CD14-positive monocyte (primary cell): ENCODE data around the gene ARHGEF11. TPM values are rescaled to one million over a fixed set of nuclear protein-coding genes. Genes with fewer than 3 reads are reported as not detected.

Experiments used
- DNase-seq, 3 donors: peaks; one replicate each; pipeline ENCODE4 v3.0.0-alpha.2; 2011 to 2022
- H2AFZ ChIP-seq: 2 replicates; pipeline ENCODE4 v1.6.0; 2012; ENCODE audit warnings: mild to moderate bottlenecking, low read depth, low read length, inconsistent platforms; ENCODE audit not compliant: insufficient read depth, poor library complexity, severe bottlenecking
- H3K27ac ChIP-seq, 2 donors: 1 replicate in 1 of 2; 2 replicates in 1 of 2; pipeline ENCODE4 v1.5.1; 2012 to 2013; ENCODE audit warnings: low read length in 2 of 2, control low read depth in 1 of 2, inconsistent platforms in 1 of 2, low read depth in 1 of 2, mild to moderate bottlenecking in 1 of 2
- H3K27me3 ChIP-seq, 2 donors: one replicate each; pipeline versions ENCODE4 v1.6.0 to v1.6.1; 2011 to 2013; ENCODE audit warnings: low read length in 2 of 2; ENCODE audit not compliant: control insufficient read depth in 2 of 2, insufficient read depth in 2 of 2
- H3K36me3 ChIP-seq, 2 donors: replicated peaks in 1 of 2; 1 replicate in 1 of 2; 2 replicates in 1 of 2; pipeline versions ENCODE4 v1.5.1 to v1.6.1; 2012 to 2013; ENCODE audit warnings: low read length in 2 of 2, control low read depth in 1 of 2, inconsistent platforms in 1 of 2, mild to moderate bottlenecking in 1 of 2; ENCODE audit not compliant: insufficient read depth in 2 of 2, control insufficient read depth in 1 of 2
- H3K4me1 ChIP-seq, 2 donors: 1 replicate in 1 of 2; 2 replicates in 1 of 2; pipeline versions ENCODE4 v1.5.1 to v1.6.1; 2012 to 2013; ENCODE audit warnings: low read length in 2 of 2, control low read depth in 1 of 2, inconsistent platforms in 1 of 2, mild to moderate bottlenecking in 1 of 2, moderate library complexity in 1 of 2; ENCODE audit not compliant: insufficient read depth in 2 of 2, control insufficient read depth in 1 of 2
- H3K4me2 ChIP-seq: replicated peaks from 2 replicates; pipeline ENCODE3; 2012; ENCODE audit warnings: low read length, moderate library complexity, mild to moderate bottlenecking; ENCODE audit not compliant: poor library complexity, severe bottlenecking; ENCODE audit errors: extremely low read depth
- H3K4me3 ChIP-seq, 3 experiments: fragments of 200-600 bp in 1 of 3; sonication (generic) in 1 of 3; replicated peaks in 1 of 3; 1 replicate in 2 of 3; 2 replicates in 1 of 3; pipeline ENCODE4 v1.5.1; 2011 to 2013; ENCODE audit warnings: low read length in 3 of 3, mild to moderate bottlenecking in 3 of 3, control low read depth in 2 of 3, low read depth in 2 of 3, inconsistent platforms in 1 of 3, moderate library complexity in 1 of 3
- H3K79me2 ChIP-seq: 2 replicates; pipeline ENCODE4 v1.6.0; 2012; ENCODE audit warnings: mild to moderate bottlenecking, control low read depth, inconsistent platforms, low read length, moderate library complexity; ENCODE audit not compliant: insufficient read depth
- H3K9ac ChIP-seq: 2 replicates; pipeline ENCODE4 v1.6.0; 2017; ENCODE audit warnings: low read length, mild to moderate bottlenecking; ENCODE audit not compliant: insufficient read depth, poor library complexity, severe bottlenecking
- H3K9me3 ChIP-seq, 2 donors: replicated peaks in 1 of 2; 1 replicate in 1 of 2; 2 replicates in 1 of 2; pipeline versions ENCODE4 v1.5.1 to v1.6.1; 2012 to 2013; ENCODE audit warnings: low read length in 2 of 2, control low read depth in 1 of 2; ENCODE audit not compliant: control insufficient read depth in 1 of 2, insufficient read depth in 1 of 2
- H4K20me1 ChIP-seq: 2 replicates; pipeline ENCODE4 v1.6.0; 2012; ENCODE audit warnings: mild to moderate bottlenecking, low read length, control low read depth, moderate library complexity; ENCODE audit not compliant: insufficient read depth
- H3K27ac Mint-ChIP-seq, 7 donors: one replicate each; pipeline ENCODE4 v1.8.0; 2020; ENCODE audit warnings: mild to moderate bottlenecking in 7 of 7, mixed read lengths in 7 of 7, moderate library complexity in 6 of 7, inconsistent platforms in 2 of 7
- H3K27me3 Mint-ChIP-seq, 3 donors: one replicate each; pipeline ENCODE4 v1.8.0; 2021 to 2022; ENCODE audit warnings: low read depth in 3 of 3, mild to moderate bottlenecking in 3 of 3, mixed read lengths in 3 of 3, moderate library complexity in 3 of 3, inconsistent platforms in 1 of 3
- H3K36me3 Mint-ChIP-seq, 2 donors: one replicate each; pipeline ENCODE4 v1.8.0; 2020; ENCODE audit warnings: mixed read lengths in 2 of 2, inconsistent platforms in 1 of 2, mild to moderate bottlenecking in 1 of 2
- H3K4me1 Mint-ChIP-seq: one replicate; pipeline ENCODE4 v1.8.0; 2020; ENCODE audit warnings: mild to moderate bottlenecking, mixed read lengths
- H3K4me3 Mint-ChIP-seq, 2 donors: one replicate each; pipeline ENCODE4 v1.8.0; 2020; ENCODE audit warnings: mild to moderate bottlenecking in 2 of 2, mixed read lengths in 2 of 2, moderate library complexity in 1 of 2
- H3K9me3 Mint-ChIP-seq, 7 donors: one replicate each; pipeline ENCODE4 v1.8.0; 2020 to 2022; ENCODE audit warnings: mixed read lengths in 7 of 7, mild to moderate bottlenecking in 6 of 7, moderate library complexity in 6 of 7, inconsistent platforms in 2 of 7
- CTCF ChIP-seq: fragments of 200-600 bp; IDR thresholded peaks from one replicate; pipeline ENCODE4 v1.8.0; 2022; ENCODE audit warnings: antibody characterized with exemption, mild to moderate bottlenecking
- WGBS: methylation state at CpG from one replicate; pipeline ENCODE4 v1.1.5; 2013; ENCODE audit warnings: missing lambda C conversion rate; ENCODE audit not compliant: insufficient coverage; 5-methylcytosine and 5-hydroxymethylcytosine counted together
- intact Hi-C, 2 donors: fragments of 100-400 bp; cut with micrococcal nuclease; formaldehyde crosslinking; loops; one replicate each; pipeline versions ENCODE4 v1.15.0 to v1.15.1; 2023
- polyA plus RNA-seq, 3 donors: library from polyadenylated mRNA; depleted of rRNA in 1 of 3; unstranded in 2 of 3; stranded (reverse) in 1 of 3; fragments of 300-500 nt in 2 of 3; fragments of >200 nt in 1 of 3; fragmentation: Illumina TruSeq in 2 of 3; gene quantifications; 1 replicate in 2 of 3; 2 replicates in 1 of 3; pipeline ENCODE4 v1.2.3, GENCODE V29; 2012 to 2021

Gene ARHGEF11
- polyA plus RNA-seq, 3 donors, result 17.0 to 78.5 (median 17.7) TPM

- no peak overlapping the region for H2AFZ ChIP-seq
- Mint-ChIP-seq H3K36me3 (peaks cover 0 to 7% of the 10 kb centered on the region in 2 donors), H3K4me3 (peak overlapping the region in 1 of 2 donors; percentile 42), H3K9me3 (peaks cover 0 to 9% (median 5%) of the 10 kb centered on the region in 7 donors), H3K4me1 (peaks cover 23% of the 10 kb centered on the region), H3K27me3 (peaks cover 36 to 46% (median 42%) of the 10 kb centered on the region in 3 donors), H3K27ac (no peak overlapping the region)
- no peaks in the 10 kb centered on the region for H3K36me3 ChIP-seq
- no peak overlapping the region for H3K27ac ChIP-seq
- peaks cover 17 to 32% of the 10 kb centered on the region in 2 donors for H3K27me3 ChIP-seq
- H3K4me3 ChIP-seq, result no peak overlapping the region
- H3K9ac ChIP-seq, result no peak overlapping the region
- no peaks in the 10 kb centered on the region for H3K79me2 ChIP-seq
- H3K9me3 ChIP-seq, result no peaks in the 10 kb centered on the region
- intact Hi-C loops, result loop anchor here in 1 of 2 donors (10.0 kb wide), 1 partner anchor 82 kb away; the partner anchor contains the start of gene SH2D2A
- 77% methylated on average over 9 of the region's 14 CpGs for WGBS
- peaks cover 22 to 25% of the 10 kb centered on the region in 2 donors for H3K4me1 ChIP-seq
- no peak overlapping the region for H3K4me2 ChIP-seq
- no peak for TF ChIP-seq CTCF
- no peak for DNase-seq
- H4K20me1 ChIP-seq, result no peaks in the 10 kb centered on the region
Observed at GRCh38 chr1:156897078-156897825, 148.3 kb downstream of the ARHGEF11 start.

GRCh38 chr1:156896490-156897033, 149.0 kb downstream of the ARHGEF11 start:
- Mint-ChIP-seq H3K36me3 (peaks cover 0 to 7% of the 10 kb centered on the region in 2 donors), H3K27me3 (peaks cover 37 to 53% (median 47%) of the 10 kb centered on the region in 3 donors), H3K9me3 (peaks cover 0 to 9% (median 5%) of the 10 kb centered on the region in 7 donors), H3K4me3 (peak overlapping the region in 1 of 2 donors; percentile 42), H3K27ac (no peak overlapping the region), H3K4me1 (peaks cover 30% of the 10 kb centered on the region)
- Histone ChIP-seq H2AFZ (no peak overlapping the region), H4K20me1 (no peaks in the 10 kb centered on the region), H3K4me1 (peaks cover 28 to 32% of the 10 kb centered on the region in 2 donors), H3K4me3 (no peak overlapping the region), H3K79me2 (no peaks in the 10 kb centered on the region), H3K4me2 (no peak overlapping the region), H3K27me3 (peaks cover 17 to 35% of the 10 kb centered on the region in 2 donors), H3K9me3 (no peaks in the 10 kb centered on the region), H3K27ac (no peak overlapping the region), H3K9ac (no peak overlapping the region), H3K36me3 (no peaks in the 10 kb centered on the region)
- WGBS, result 95% methylated on average over 11 of the region's 16 CpGs
- TF ChIP-seq CTCF, result no peak
- intact Hi-C loops, result loop anchor here in 1 of 2 donors (10.0 kb wide), 1 partner anchor 82 kb away; the partner anchor contains the start of gene SH2D2A
- DNase-seq, result no peak
